ENCODE measurements around the gene L3MBTL4. TPM values are rescaled to one million over a fixed set of nuclear protein-coding genes. Genes with fewer than 3 reads are reported as not detected.
"Not testable (repeated sequence)": the region's sequence is repeated elsewhere in the genome, so short reads cannot be mapped to it uniquely, and the experiment has no call there.

L3MBTL4 gene
- total RNA-seq, 1 donor from 2014 or later, result 0.26 TPM

GRCh38 chr18:6297875-6298274, 116.8 kb downstream of the L3MBTL4 start:
- DNase-seq (ENCODE audit: low spot score), result no peak
- Mint-ChIP-seq H3K9me3 (no peaks in the 10 kb centered on the region), H3K27me3 (ENCODE audit: insufficient read depth) (no peaks in the 10 kb centered on the region), H3K4me1 (ENCODE audit: low read depth) (peaks cover 15% of the 10 kb centered on the region), H3K27ac (no peak overlapping the region), H3K4me3 (no peak overlapping the region), H3K36me3 (ENCODE audit: low read depth) (no peaks in the 10 kb centered on the region)
- intact Hi-C loops (cut with micrococcal nuclease), result no loop called here

- Mint-ChIP-seq H3K36me3 (ENCODE audit: low read depth) (no peaks in the 10 kb centered on the region), H3K9me3 (no peaks in the 10 kb centered on the region), H3K4me1 (ENCODE audit: low read depth) (peaks cover 15% of the 10 kb centered on the region), H3K27me3 (ENCODE audit: insufficient read depth) (peaks cover 6% of the 10 kb centered on the region), H3K27ac (no peak overlapping the region), H3K4me3 (no peak overlapping the region)
- intact Hi-C loops (cut with micrococcal nuclease), result no loop called here
- no peak for DNase-seq (ENCODE audit: low spot score)
Measured at GRCh38 chr18:6294148-6294784, 120.4 kb downstream of the L3MBTL4 start.

- intact Hi-C loops (cut with micrococcal nuclease), result no loop called here
- no peak overlapping the region for H3K4me3 Mint-ChIP-seq
- peaks cover 6% of the 10 kb centered on the region for H3K27me3 Mint-ChIP-seq (ENCODE audit: insufficient read depth)
- DNase-seq (ENCODE audit: low spot score), result no peak
- H3K9me3 Mint-ChIP-seq, result no peaks in the 10 kb centered on the region
- no peaks in the 10 kb centered on the region for H3K36me3 Mint-ChIP-seq (ENCODE audit: low read depth)
- peaks cover 12% of the 10 kb centered on the region for H3K4me1 Mint-ChIP-seq (ENCODE audit: low read depth)
- H3K27ac Mint-ChIP-seq, result no peak overlapping the region
Measured at GRCh38 chr18:6289843-6290242, 124.9 kb downstream of the L3MBTL4 start.

GRCh38 chr18:6286585-6286984, 128.1 kb downstream of the L3MBTL4 start:
- H3K27me3 Mint-ChIP-seq (ENCODE audit: insufficient read depth), result peaks cover 4% of the 10 kb centered on the region
- H3K27ac Mint-ChIP-seq, result no peak overlapping the region
- no peaks in the 10 kb centered on the region for H3K36me3 Mint-ChIP-seq (ENCODE audit: low read depth)
- DNase-seq (ENCODE audit: low spot score), result no peak
- intact Hi-C loops (cut with micrococcal nuclease), result no loop called here
- H3K9me3 Mint-ChIP-seq, result no peaks in the 10 kb centered on the region
- H3K4me3 Mint-ChIP-seq, result no peak overlapping the region
- no peaks in the 10 kb centered on the region for H3K4me1 Mint-ChIP-seq (ENCODE audit: low read depth)

- intact Hi-C loops (cut with micrococcal nuclease), result no loop called here
- no peak overlapping the region for H3K27ac Mint-ChIP-seq
- no peaks in the 10 kb centered on the region for H3K4me1 Mint-ChIP-seq (ENCODE audit: low read depth)
- no peaks in the 10 kb centered on the region for H3K9me3 Mint-ChIP-seq
- DNase-seq (ENCODE audit: low spot score), result no peak
- H3K4me3 Mint-ChIP-seq, result no peak overlapping the region
- H3K36me3 Mint-ChIP-seq (ENCODE audit: low read depth), result no peaks in the 10 kb centered on the region
- H3K27me3 Mint-ChIP-seq (ENCODE audit: insufficient read depth), result peaks cover 4% of the 10 kb centered on the region
Measured at GRCh38 chr18:6284761-6285160, 129.9 kb downstream of the L3MBTL4 start.

GRCh38 chr18:6284300-6284699, 130.4 kb downstream of the L3MBTL4 start:
- DNase-seq (ENCODE audit: low spot score), result no peak
- no peak overlapping the region for H3K27ac Mint-ChIP-seq
- no peaks in the 10 kb centered on the region for H3K9me3 Mint-ChIP-seq
- no peak overlapping the region for H3K4me3 Mint-ChIP-seq
- H3K27me3 Mint-ChIP-seq (ENCODE audit: insufficient read depth), result peaks cover 3% of the 10 kb centered on the region
- H3K4me1 Mint-ChIP-seq (ENCODE audit: low read depth), result no peaks in the 10 kb centered on the region
- H3K36me3 Mint-ChIP-seq (ENCODE audit: low read depth), result no peaks in the 10 kb centered on the region
- intact Hi-C loops (cut with micrococcal nuclease), result no loop called here

GRCh38 chr18:6281874-6282273, 132.8 kb downstream of the L3MBTL4 start:
- Mint-ChIP-seq H3K4me1 (ENCODE audit: low read depth) (no peaks in the 10 kb centered on the region), H3K36me3 (ENCODE audit: low read depth) (no peaks in the 10 kb centered on the region), H3K9me3 (no peaks in the 10 kb centered on the region), H3K27ac (no peak overlapping the region), H3K27me3 (ENCODE audit: insufficient read depth) (peaks cover 3% of the 10 kb centered on the region), H3K4me3 (no peak overlapping the region)
- intact Hi-C loops (cut with micrococcal nuclease), result no loop called here
- DNase-seq (ENCODE audit: low spot score), result no peak

- Mint-ChIP-seq H3K27ac (no peak overlapping the region), H3K27me3 (ENCODE audit: insufficient read depth) (peaks cover 3% of the 10 kb centered on the region), H3K9me3 (no peaks in the 10 kb centered on the region), H3K4me3 (no peak overlapping the region), H3K36me3 (ENCODE audit: low read depth) (no peaks in the 10 kb centered on the region), H3K4me1 (ENCODE audit: low read depth) (no peaks in the 10 kb centered on the region)
- no peak for DNase-seq (ENCODE audit: low spot score)
- intact Hi-C loops (cut with micrococcal nuclease), result no loop called here
Measured at GRCh38 chr18:6280211-6280743, 134.4 kb downstream of the L3MBTL4 start.

GRCh38 chr18:6279308-6279707, 135.4 kb downstream of the L3MBTL4 start:
- Mint-ChIP-seq H3K27me3 (ENCODE audit: insufficient read depth) (peaks cover 5% of the 10 kb centered on the region), H3K4me1 (ENCODE audit: low read depth) (no peaks in the 10 kb centered on the region), H3K27ac (no peak overlapping the region), H3K36me3 (ENCODE audit: low read depth) (no peaks in the 10 kb centered on the region), H3K4me3 (no peak overlapping the region), H3K9me3 (no peaks in the 10 kb centered on the region)
- no peak for DNase-seq (ENCODE audit: low spot score)
- intact Hi-C loops (cut with micrococcal nuclease), result no loop called here

- H3K27me3 Mint-ChIP-seq (ENCODE audit: insufficient read depth), result peaks cover 11% of the 10 kb centered on the region
- H3K4me1 Mint-ChIP-seq (ENCODE audit: low read depth), result peaks cover 11% of the 10 kb centered on the region
- no peak overlapping the region for H3K27ac Mint-ChIP-seq
- H3K36me3 Mint-ChIP-seq (ENCODE audit: low read depth), result no peaks in the 10 kb centered on the region
- peaks cover 5% of the 10 kb centered on the region for H3K9me3 Mint-ChIP-seq
- H3K4me3 Mint-ChIP-seq, result no peak overlapping the region
- intact Hi-C loops (cut with micrococcal nuclease), result no loop called here
- DNase-seq (ENCODE audit: low spot score), result no peak
Measured at GRCh38 chr18:6273423-6273822, 141.3 kb downstream of the L3MBTL4 start.

- H3K27me3 Mint-ChIP-seq (ENCODE audit: insufficient read depth), result peaks cover 11% of the 10 kb centered on the region
- H3K36me3 Mint-ChIP-seq (ENCODE audit: low read depth); H3K4me3 Mint-ChIP-seq; H3K9me3 Mint-ChIP-seq; intact Hi-C loops (cut with micrococcal nuclease); H3K27ac Mint-ChIP-seq; DNase-seq (ENCODE audit: low spot score): not testable (repeated sequence)
- H3K4me1 Mint-ChIP-seq (ENCODE audit: low read depth), result peaks cover 11% of the 10 kb centered on the region
Measured at GRCh38 chr18:6272144-6272543, 142.6 kb downstream of the L3MBTL4 start.

GRCh38 chr18:6271585-6271984, 143.1 kb downstream of the L3MBTL4 start:
- Mint-ChIP-seq H3K4me1 (ENCODE audit: low read depth) (peaks cover 11% of the 10 kb centered on the region), H3K27ac (no peak overlapping the region), H3K4me3 (no peak overlapping the region), H3K27me3 (ENCODE audit: insufficient read depth) (peaks cover 11% of the 10 kb centered on the region), H3K36me3 (ENCODE audit: low read depth) (no peaks in the 10 kb centered on the region), H3K9me3 (peaks cover 5% of the 10 kb centered on the region)
- intact Hi-C loops (cut with micrococcal nuclease), result no loop called here
- DNase-seq (ENCODE audit: low spot score), result no peak

- intact Hi-C loops (cut with micrococcal nuclease), result no loop called here
- DNase-seq (ENCODE audit: low spot score), result no peak
- Mint-ChIP-seq H3K36me3 (ENCODE audit: low read depth) (no peaks in the 10 kb centered on the region), H3K4me3 (no peak overlapping the region), H3K4me1 (ENCODE audit: low read depth) (peaks cover 11% of the 10 kb centered on the region), H3K27ac (no peak overlapping the region), H3K9me3 (peaks cover 5% of the 10 kb centered on the region), H3K27me3 (ENCODE audit: insufficient read depth) (peaks cover 11% of the 10 kb centered on the region)
Measured at GRCh38 chr18:6270771-6271216, 143.9 kb downstream of the L3MBTL4 start.
